ENCODE data around the gene GPANK1. TPM values are rescaled to one million over a fixed set of nuclear protein-coding genes. Genes with fewer than 3 reads are reported as not detected.

Gene GPANK1
- total and polyA plus RNA-seq, 9 donors, result 14.6 to 26.6 (median 17.7) TPM

DNA sequence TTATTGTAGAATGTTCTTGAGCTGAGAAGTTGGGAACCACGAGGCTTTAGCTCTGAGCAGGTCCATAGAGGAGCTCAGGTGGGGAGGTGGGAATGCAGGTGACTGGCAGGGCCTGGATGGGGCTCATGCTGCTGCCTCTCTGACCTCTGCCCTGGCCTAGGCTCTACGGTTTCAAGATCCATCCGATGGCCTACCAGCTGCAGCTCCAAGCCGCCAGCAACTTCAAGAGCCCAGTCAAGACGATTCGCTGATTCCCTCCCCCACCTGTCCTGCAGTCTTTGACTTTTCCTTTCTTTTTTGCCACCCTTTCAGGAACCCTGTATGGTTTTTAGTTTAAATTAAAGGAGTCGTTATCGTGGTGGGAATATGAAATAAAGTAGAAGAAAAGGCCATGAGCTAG lies 4.9 kb upstream of the GPANK1 start, which contains the start of gene LY6G5B:
Gene LY6G5B, plus strand, starts transcription at position 301 of the 400 bp plus-strand sequence. CDS start 975 bp downstream, outside the sequence.
- Histone ChIP-seq H3K9me3 (no peaks in the 10 kb centered on the region), H3K27ac (no peak within 1 kb of the TSS), H3K27me3 (no peaks in the 10 kb centered on the region), H3K4me3 (no peak within 1 kb of the TSS), H3K36me3 (no peaks in the 10 kb centered on the region), H3K4me1 (ENCODE audit: insufficient read depth) (peaks cover 2% of the 10 kb centered on the region)
- TF ChIP-seq POLR2A (IDR thresholded peaks at IDR 0.05) (no peak), CTCF (IDR thresholded peaks at IDR 0.05) (no peak), EP300 (IDR thresholded peaks at IDR 0.05) (no peak)
- WGBS, 3 donors, result 69 to 80% (median 71%) methylated on average over 8 of the region's 8 CpGs
- no peak for DNase-seq
- intact Hi-C loops (cut with DNase I), result loop anchor here in 2 of 4 donors (5.0 to 10.0 kb wide), 3 partner anchors 58 to 295 kb away; partner anchors contain the start of gene DDAH2 (in 1 of the 2)

- Histone ChIP-seq H3K27ac (peak overlapping the region; percentile 85 to 90), H3K27me3 (no peaks in the 10 kb centered on the region), H3K9me3 (no peaks in the 10 kb centered on the region), H3K4me1 (ENCODE audit: insufficient read depth) (peaks cover 13% of the 10 kb centered on the region), H3K4me3 (peak overlapping the region; percentile 78), H3K36me3 (no peaks in the 10 kb centered on the region)
- DNase-seq, result no peak
- 1 to 3% (median 1%) methylated on average over 15 of the region's 15 CpGs for WGBS, 3 donors
- TF ChIP-seq CTCF (IDR thresholded peaks at IDR 0.05), result no peak
- no peak for TF ChIP-seq EP300 (IDR thresholded peaks at IDR 0.05)
- intact Hi-C loops (cut with DNase I), result loop anchor here in 1 of 4 donors (5.0 kb wide), 2 partner anchors 61 to 166 kb away; partner anchors contain the start of gene DDAH2
These were observed 1.7 kb upstream of the GPANK1 start for GRCh38 chr6:31666337-31666965.

- Histone ChIP-seq H3K27me3 (no peaks in the 10 kb centered on the region), H3K9me3 (no peaks in the 10 kb centered on the region), H3K27ac (peak within 1 kb of the TSS; percentile 85 to 90), H3K4me1 (ENCODE audit: insufficient read depth) (peaks cover 17% of the 10 kb centered on the region), H3K36me3 (no peaks in the 10 kb centered on the region), H3K4me3 (peak within 1 kb of the TSS; percentile 78)
- intact Hi-C loops (cut with DNase I), result loop anchor here in 1 of 4 donors (5.0 kb wide), 2 partner anchors 62 to 167 kb away; partner anchors contain the start of gene DDAH2
- WGBS, 3 donors, result 0% methylated on average over 57 to 63 of the region's 63 CpGs
- TF ChIP-seq POLR2A (IDR thresholded peaks at IDR 0.05) (peak; percentile 84), EP300 (IDR thresholded peaks at IDR 0.05) (peak; percentile 62), CTCF (IDR thresholded peaks at IDR 0.05) (peak in 1 of 3 donors; percentile 24)
- DNase-seq, result peak; percentile 97 to 99 (median 98)
These were observed 922 bp upstream of the GPANK1 start, which contains the start of gene CSNK2B for GRCh38 chr6:31665501-31666336. Gene CSNK2B (plus strand): TSS chr6:31666080. CDS start chr6:31666832, 752 bp downstream.

DNA sequence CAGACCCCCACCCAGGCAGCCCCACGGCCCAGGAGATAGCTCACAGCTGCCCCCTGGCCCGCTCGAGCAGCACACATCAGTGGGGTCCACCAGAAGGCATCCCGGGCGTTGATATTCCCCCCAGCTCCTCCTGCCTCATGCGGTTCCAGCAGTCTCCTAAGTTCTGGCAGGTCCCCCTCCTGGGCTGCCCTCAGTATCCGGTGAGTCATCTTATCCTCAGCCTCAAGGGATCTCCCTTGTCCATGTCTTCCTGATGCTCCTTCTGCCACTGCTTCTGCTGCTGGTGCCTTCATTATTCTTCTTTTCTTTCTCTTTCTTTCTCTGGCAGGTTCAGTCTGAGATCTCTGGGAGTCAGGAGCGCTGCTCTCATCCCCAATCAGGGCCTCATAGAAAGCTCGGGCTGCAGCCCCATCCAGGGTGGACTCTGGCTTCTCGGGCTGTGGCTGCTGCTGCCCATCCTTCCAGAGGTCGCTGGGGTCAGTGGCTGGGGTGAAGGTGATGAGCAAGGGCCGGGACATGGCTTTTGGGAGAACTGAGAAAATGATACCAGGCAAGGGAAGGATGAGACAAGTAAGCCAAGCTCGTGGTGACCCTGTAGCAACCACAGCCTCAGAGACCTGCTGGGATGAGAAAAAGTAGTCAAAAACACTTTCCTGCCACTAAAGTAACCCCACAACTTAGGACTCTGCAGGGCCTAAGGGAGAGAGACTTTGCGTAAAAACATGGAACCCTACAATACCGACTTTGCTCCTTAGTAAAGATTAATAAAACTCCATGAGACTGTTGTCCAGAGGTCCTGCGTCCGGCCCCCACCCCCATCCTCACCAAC lies 622 bp downstream of the GPANK1 start:
- Histone ChIP-seq H3K27me3 (no peaks in the 10 kb centered on the region), H3K36me3 (no peaks in the 10 kb centered on the region), H3K4me3 (peak overlapping the region; percentile 78), H3K9me3 (no peaks in the 10 kb centered on the region), H3K4me1 (ENCODE audit: insufficient read depth) (peaks cover 22% of the 10 kb centered on the region), H3K27ac (peak overlapping the region; percentile 85 to 90)
- DNase-seq, result peak; percentile 38 to 66 (median 63)
- no peak for TF ChIP-seq CTCF (IDR thresholded peaks at IDR 0.05)
- no peak for TF ChIP-seq POLR2A (IDR thresholded peaks at IDR 0.05)
- no peak for TF ChIP-seq EP300 (IDR thresholded peaks at IDR 0.05)
- intact Hi-C loops (cut with DNase I), result no loop called here
- WGBS, 3 donors, result 5 to 7% (median 6%) methylated on average over 17 of the region's 17 CpGs

Measured in ovary (tissue), 9 donors.